GM18526 (cell line): Measurements from ENCODE around the gene ZNF398.

Experiments used
- POLR2A ChIP-seq: IDR thresholded peaks from 3 replicates; pipeline ENCODE4 v1.6.1; 2011; ENCODE audit not compliant: insufficient read length; ENCODE audit errors: extremely low read depth

Gene ZNF398

GRCh38 chr7:149202831-149203231 is 55.6 kb downstream of the ZNF398 start:
- TF ChIP-seq POLR2A: no peak

GRCh38 chr7:149205690-149206381 is 58.6 kb downstream of the ZNF398 start:
- TF ChIP-seq POLR2A: no peak

DNA sequence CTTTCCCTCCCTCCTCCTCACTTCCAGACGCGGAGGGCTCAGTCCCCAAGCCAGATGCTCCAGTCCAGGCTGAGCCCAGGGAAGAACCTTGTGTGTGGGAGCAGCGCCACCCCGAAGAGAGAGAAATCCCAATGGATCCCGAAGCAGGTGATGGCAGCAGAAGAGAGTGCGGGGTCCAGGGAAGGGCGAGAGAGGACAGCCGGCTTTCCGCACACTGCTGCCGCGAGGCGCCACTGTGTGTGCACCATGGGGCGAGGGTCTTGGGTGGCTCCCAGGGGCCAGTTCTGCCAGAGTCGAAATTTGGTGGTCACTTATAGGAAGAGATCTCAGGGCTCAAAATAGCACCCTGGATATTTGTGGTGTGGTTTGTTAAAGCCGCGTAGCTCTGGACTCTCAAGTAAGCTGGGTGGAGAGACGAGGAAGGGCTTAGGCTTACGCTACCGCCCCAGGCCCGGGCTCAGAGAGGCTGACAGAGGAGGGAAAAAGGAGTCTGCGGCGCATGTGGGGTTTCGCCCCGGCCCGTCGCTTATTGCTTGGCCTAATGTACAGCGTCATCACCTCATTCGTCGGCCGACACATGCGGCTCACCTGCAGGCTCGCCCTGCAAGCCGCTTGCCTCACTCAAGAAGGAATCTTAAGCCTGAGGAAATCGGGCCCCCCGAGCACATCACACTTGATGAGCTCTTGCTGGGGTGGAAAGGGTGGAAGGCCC is 60.2 kb downstream of the ZNF398 start:
- no peak for TF ChIP-seq POLR2A

DNA sequence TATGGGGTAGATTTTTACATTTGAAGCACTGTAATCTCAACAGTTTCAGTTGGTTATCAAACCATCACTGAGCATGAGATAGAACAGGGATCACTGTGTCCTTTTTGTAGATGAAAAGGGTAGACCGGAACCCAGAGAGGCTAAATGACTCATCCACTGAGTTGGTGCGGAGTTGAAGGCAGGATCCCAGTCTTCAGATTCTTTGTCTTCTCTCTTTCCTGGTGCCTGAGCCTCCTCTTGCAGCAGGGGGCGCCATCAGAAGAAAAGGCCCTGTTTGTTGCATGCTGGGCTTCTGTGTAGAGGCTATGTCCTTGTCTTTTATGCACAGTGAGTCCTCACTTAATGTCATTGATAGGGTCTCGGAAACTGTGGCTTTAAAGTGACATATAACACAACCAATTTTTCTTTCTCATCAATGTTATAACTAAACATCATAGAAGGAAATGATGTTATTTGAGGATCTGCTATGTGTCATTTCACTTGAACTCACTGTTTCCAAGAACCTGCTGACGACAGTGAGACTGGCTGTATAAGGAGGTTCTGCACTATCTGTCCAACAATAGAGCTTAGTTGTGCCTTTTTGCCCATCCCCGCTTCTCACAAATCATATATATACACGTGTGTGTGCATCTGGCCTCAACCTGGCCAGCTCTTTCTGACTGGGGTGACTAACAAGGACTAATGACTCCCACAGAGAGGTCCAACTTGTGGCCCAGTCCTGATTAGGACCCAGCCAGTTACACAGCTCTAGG is 62.4 kb downstream of the ZNF398 start:
- no peak for TF ChIP-seq POLR2A

DNA sequence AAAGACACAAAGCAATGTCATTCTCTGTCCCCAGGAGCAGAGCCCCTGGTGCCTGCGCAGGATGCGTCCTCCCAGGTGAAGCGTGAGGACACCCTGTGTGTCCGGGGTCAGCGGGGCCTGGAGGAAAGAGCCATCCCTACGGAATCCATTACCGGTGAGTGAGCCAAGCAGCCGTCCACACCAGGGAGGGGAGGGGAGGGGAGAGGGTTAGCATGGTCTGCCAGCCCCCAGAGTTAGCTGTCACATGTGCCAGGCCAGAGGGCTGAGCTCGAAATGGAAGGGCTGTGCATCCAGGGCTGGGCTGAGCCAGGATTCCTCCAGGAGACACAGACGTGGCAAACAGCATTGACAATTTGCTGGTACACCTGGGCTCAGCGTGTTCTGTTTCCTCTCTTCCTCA is 63.3 kb downstream of the ZNF398 start:
- no peak for TF ChIP-seq POLR2A

DNA sequence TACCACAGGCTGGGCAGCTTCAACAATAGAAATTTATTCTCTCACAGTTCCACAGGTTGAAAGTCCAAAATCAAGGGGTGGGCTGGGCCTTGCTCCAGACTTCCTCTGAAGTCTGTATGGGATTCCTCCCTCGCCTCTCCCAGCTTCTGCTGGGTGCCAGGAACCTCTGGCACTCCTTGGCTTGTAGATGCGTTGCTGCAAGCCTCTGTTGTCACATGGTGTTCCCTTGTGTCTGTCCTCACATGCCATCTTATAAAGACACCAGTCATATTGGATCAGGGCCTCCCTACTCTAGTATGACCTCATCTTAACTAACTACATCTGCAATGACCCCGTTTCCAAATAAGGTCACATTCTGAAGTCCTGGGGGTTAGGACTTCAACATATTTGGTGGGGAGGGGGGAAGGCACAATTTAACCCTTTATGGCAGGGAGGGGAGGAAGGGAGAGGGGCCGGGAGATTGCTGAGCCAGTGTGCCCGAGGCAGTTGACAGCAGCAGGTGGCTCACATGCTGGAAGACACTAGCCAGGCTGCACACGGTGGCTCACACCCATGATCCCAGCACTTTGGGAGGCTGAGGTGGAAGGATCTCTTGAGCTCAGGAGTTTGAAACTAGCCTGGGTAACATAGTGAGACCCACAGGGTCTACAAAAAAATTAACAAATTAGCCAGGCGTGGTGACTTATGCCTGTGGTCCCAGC is 66.9 kb downstream of the ZNF398 start:
- no peak for TF ChIP-seq POLR2A

- TF ChIP-seq POLR2A: no peak
Observed at GRCh38 chr7:149216402-149216801, 69.1 kb downstream of the ZNF398 start.

- TF ChIP-seq POLR2A: no peak
Observed at GRCh38 chr7:149217570-149217969, 70.3 kb downstream of the ZNF398 start.

DNA sequence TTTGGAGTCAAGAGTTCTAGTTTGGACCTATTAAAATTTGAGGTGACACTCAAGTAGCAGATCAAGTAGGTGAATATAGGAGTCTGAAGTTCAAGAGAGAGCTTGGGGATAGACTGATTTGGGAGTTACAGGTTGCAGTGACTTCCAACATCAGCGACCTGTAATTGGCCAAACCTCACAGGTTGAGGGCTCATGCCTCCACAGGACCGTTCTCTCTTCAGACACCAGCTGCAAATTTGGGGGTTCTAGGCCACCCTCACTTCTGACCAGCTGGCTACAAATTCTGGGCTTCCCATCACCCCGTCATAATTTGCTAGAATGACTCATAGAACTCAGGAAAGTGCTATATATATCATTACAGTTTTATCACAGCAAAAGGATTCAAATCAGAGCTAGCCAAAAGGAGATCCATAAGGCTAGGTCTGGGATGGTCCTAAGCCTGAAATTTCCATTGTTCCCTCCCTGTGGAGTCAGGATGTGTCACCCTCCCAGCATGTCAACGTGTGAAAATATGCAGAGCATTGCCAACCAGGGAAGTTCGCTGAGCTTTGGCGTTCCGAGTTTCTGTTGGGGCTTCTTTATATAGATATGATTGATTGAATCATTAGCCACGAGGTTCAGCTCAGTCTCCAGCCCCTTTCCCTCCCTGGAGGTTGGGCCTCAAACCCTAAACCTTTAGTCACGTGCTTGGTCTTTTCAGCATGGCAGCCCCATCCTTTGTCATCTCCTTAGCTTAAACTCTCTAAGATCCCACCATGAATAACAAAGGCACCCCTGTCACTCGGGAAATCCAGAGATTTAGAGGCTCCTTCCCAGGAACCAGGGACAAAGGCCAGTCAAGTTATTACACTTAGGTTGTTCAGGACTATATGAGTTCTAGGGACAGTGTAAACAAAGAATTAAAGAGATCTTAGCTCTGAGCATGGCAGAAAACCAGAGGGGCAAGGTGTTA is 71.5 kb downstream of the ZNF398 start:
- TF ChIP-seq POLR2A: no peak

DNA sequence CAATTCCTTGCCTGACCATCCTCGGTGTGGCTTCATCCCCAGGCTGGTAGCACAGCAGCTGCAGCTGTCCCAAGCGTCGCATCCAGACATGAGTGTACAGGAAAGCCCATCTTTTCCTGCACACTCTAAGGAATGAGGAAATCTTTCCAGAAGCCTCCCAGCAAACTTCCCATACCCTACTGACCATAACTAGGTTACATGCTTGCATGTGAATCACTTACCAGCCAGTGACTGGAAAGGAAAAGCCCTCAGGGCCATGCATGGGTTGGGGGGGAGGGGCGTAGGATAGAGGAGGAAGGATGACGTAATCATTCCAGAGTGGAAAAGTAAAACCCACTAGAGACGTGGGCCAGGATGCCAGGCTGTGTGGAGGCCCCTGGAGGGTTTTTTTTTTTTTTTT is 73.3 kb downstream of the ZNF398 start:
- no peak for TF ChIP-seq POLR2A

DNA sequence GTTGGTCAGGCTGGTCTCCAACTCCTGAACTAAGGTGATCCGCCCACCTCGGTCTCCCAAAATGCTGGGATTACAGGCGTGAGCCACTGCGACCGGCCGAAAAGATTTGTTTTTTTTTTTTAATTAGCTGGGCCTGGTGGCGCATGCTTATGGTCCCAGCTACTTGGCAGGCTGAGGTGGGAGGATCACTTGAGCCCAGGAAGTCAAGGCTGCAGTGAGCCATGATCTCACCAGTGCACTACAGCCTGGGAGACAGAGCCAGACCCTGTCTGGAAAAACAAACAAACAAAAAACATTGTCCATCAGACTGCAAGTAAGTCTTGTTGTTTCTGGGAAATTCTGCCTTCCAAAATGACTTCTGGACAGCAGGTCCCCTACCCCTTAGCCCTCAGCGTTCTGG is 75.9 kb downstream of the ZNF398 start:
- TF ChIP-seq POLR2A: no peak

- no peak for TF ChIP-seq POLR2A
Observed at GRCh38 chr7:149223761-149224160, 76.5 kb downstream of the ZNF398 start.

DNA sequence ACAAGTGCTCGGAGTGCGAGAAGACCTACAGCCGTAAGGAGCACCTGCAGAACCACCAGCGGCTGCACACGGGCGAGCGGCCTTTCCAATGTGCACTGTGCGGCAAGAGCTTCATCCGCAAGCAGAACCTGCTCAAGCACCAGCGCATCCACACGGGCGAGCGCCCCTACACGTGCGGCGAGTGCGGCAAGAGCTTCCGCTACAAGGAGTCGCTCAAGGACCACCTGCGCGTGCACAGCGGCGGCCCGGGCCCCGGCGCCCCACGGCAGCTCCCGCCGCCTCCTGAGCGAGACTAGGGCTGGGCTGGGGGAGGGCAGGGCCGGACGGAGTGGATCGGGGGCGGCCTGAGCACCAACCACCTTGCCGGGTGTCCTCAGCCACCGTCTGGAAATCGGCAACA is 77.1 kb downstream of the ZNF398 start:
- no peak for TF ChIP-seq POLR2A

DNA sequence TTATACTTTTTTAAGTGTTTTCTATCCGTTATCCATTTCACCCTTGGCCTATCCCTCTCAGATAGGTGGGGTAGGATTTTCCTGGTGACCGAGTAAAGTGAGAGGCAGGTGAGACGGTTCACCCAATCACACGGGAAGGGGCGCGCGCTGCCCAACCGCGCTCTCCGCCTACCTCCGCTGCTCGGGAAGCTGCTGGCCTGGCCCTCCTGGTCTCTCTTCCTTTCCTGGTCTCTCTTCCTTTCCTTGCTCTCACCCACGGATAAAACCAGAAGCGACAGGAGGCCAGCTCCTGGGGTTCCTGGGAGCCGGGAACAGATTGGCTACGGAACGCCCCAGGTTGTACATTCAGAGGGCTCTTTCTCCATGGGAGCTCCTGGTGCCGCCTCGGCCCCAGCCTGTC is 77.9 kb downstream of the ZNF398 start:
- no peak for TF ChIP-seq POLR2A
